ENCODE results near the gene LBHD1.
"Not testable (repeated sequence)": the region's sequence is repeated elsewhere in the genome, so short reads cannot be mapped to it uniquely, and the experiment has no call there.

LBHD1 gene

GRCh38 chr11:62656796-62657429 is 15.2 kb downstream of the LBHD1 start:
- no peak for DNase-seq

- no peak for DNase-seq
Observed at GRCh38 chr11:62654297-62654696, 17.8 kb downstream of the LBHD1 start.

- DNase-seq: no peak
Observed at GRCh38 chr11:62652161-62653006, 19.7 kb downstream of the LBHD1 start.

- not testable (repeated sequence) for DNase-seq
Observed at GRCh38 chr11:62650283-62650682, 21.8 kb downstream of the LBHD1 start.

- DNase-seq: no peak
Observed at GRCh38 chr11:62649486-62649885, 22.6 kb downstream of the LBHD1 start.

- DNase-seq: no peak
Observed at GRCh38 chr11:62648967-62649364, 23.1 kb downstream of the LBHD1 start.

- no peak for DNase-seq
Observed at GRCh38 chr11:62648185-62648966, 23.7 kb downstream of the LBHD1 start.

GRCh38 chr11:62647609-62648005 is 24.5 kb downstream of the LBHD1 start:
- DNase-seq: no peak

GRCh38 chr11:62646825-62647608 is 25.1 kb downstream of the LBHD1 start:
- DNase-seq: no peak

GRCh38 chr11:62645946-62646824 is 25.9 kb downstream of the LBHD1 start, which contains the start of gene GANAB:
Gene GANAB (minus strand): TSS chr11:62646613. CDS start chr11:62646599, 14 bp downstream.
- peak; percentile 99 for DNase-seq

GRCh38 chr11:62645671-62645945 is 26.5 kb downstream of the LBHD1 start:
- peak; percentile 16 for DNase-seq

GRCh38 chr11:62644220-62644619 is 27.8 kb downstream of the LBHD1 start:
- DNase-seq: no peak

- no peak for DNase-seq
Observed at GRCh38 chr11:62632492-62632891, 39.6 kb downstream of the LBHD1 start.

- DNase-seq: no peak
Observed at GRCh38 chr11:62627713-62628112, 44.4 kb downstream of the LBHD1 start.

- DNase-seq: no peak
Observed at GRCh38 chr11:62622476-62623089, 49.5 kb downstream of the LBHD1 start.

- DNase-seq: peak; percentile 99
Observed at GRCh38 chr11:62621567-62622470, 50.2 kb downstream of the LBHD1 start, which contains the start of gene B3GAT3. Gene B3GAT3 (minus strand): TSS chr11:62621986. CDS start chr11:62621947, 39 bp downstream.

- DNase-seq: no peak
Observed at GRCh38 chr11:62621027-62621566, 51.0 kb downstream of the LBHD1 start.

- DNase-seq: not testable (repeated sequence)
Observed at GRCh38 chr11:62616957-62617356, 55.1 kb downstream of the LBHD1 start.

- DNase-seq: no peak
Observed at GRCh38 chr11:62615521-62615920, 56.5 kb downstream of the LBHD1 start.

GRCh38 chr11:62614275-62614674 is 57.8 kb downstream of the LBHD1 start:
- DNase-seq: no peak

Measured in EL (cell line).